ENCODE data around the gene NDRG3. TPM values are rescaled to one million over a fixed set of nuclear protein-coding genes. Genes with fewer than 3 reads are reported as not detected.

NDRG3 gene
- total and polyA plus RNA-seq, 2 of the 8 experiments (the other 6 are each of a cell fraction or from before 2014, with no cell fraction given): 25.7 to 32.3 TPM

GRCh38 chr20:36653456-36653855, 92.4 kb downstream of the NDRG3 start (continued):
- TF ChIP-seq, protein P1, sequence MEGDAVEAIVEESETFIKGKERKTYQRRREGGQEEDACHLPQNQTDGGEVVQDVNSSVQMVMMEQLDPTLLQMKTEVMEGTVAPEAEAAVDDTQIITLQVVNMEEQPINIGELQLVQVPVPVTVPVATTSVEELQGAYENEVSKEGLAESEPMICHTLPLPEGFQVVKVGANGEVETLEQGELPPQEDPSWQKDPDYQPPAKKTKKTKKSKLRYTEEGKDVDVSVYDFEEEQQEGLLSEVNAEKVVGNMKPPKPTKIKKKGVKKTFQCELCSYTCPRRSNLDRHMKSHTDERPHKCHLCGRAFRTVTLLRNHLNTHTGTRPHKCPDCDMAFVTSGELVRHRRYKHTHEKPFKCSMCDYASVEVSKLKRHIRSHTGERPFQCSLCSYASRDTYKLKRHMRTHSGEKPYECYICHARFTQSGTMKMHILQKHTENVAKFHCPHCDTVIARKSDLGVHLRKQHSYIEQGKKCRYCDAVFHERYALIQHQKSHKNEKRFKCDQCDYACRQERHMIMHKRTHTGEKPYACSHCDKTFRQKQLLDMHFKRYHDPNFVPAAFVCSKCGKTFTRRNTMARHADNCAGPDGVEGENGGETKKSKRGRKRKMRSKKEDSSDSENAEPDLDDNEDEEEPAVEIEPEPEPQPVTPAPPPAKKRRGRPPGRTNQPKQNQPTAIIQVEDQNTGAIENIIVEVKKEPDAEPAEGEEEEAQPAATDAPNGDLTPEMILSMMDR (IDR thresholded peaks at IDR 0.05; ENCODE audit: control extremely low read depth in 1 of 3, insufficient read depth in 1 of 3, low read depth in 1 of 3, low read length in 3 of 3): no peak
- TF ChIP-seq MAFK (IDR thresholded peaks at IDR 0.05; ENCODE audit: low read depth, low read length) (no peak), NANOG (IDR thresholded peaks at IDR 0.05; ENCODE audit: insufficient read depth, low read depth, low read length, poor library complexity, severe bottlenecking) (no peak), BRCA1 (IDR thresholded peaks at IDR 0.05; ENCODE audit: low read depth, low read length) (no peak), SP4 (IDR thresholded peaks at IDR 0.05; ENCODE audit: low read length) (no peak), BCL11A (IDR thresholded peaks at IDR 0.05; ENCODE audit: low read depth in 2 of 2, low read length in 2 of 2) (no peak), POU5F1 (IDR thresholded peaks at IDR 0.05; ENCODE audit: low read depth, low read length) (no peak)

Measured in H1 (cell line).